NCI-H524 (cell line): ENCODE measurements around the gene TXNL4A.

Experiments
- DNase-seq, 2 experiments: peaks; one replicate each; lab custom pipeline; 2025; lab: John Stamatoyannopoulos, UW

TXNL4A gene

GRCh38 chr18:79964330-79965118, 23.8 kb downstream of the TXNL4A start, which contains the start of gene HSBP1L1:
Gene HSBP1L1, plus strand, starts transcription at chr18:79964643. Its CDS starts 93 bp downstream, at chr18:79964736.
- DNase-seq = peak in 1 of 2 experiments; percentile 30

- no peak for DNase-seq
Observed at GRCh38 chr18:79963658-79964329, 24.6 kb downstream of the TXNL4A start.

GRCh38 chr18:79962835-79963657, 25.3 kb downstream of the TXNL4A start:
- DNase-seq = no peak

- DNase-seq = no peak
Observed at GRCh38 chr18:79962311-79962710, 26.1 kb downstream of the TXNL4A start.

- no peak for DNase-seq
Observed at GRCh38 chr18:79961527-79962291, 26.7 kb downstream of the TXNL4A start.

- no peak for DNase-seq
Observed at GRCh38 chr18:79960921-79961526, 27.3 kb downstream of the TXNL4A start.

- peak; percentile 47 to 84 for DNase-seq
Observed at GRCh38 chr18:79960161-79960801, 28.1 kb downstream of the TXNL4A start.

GRCh38 chr18:79958981-79959380, 29.4 kb downstream of the TXNL4A start:
- no peak for DNase-seq

GRCh38 chr18:79956276-79956675, 32.1 kb downstream of the TXNL4A start:
- no peak for DNase-seq

- DNase-seq = no peak
Observed at GRCh38 chr18:79955302-79956075, 32.9 kb downstream of the TXNL4A start.

GRCh38 chr18:79954791-79955190, 33.6 kb downstream of the TXNL4A start:
- no peak for DNase-seq

GRCh38 chr18:79953971-79954651, 34.3 kb downstream of the TXNL4A start:
- no peak for DNase-seq

- no peak for DNase-seq
Observed at GRCh38 chr18:79952996-79953559, 35.3 kb downstream of the TXNL4A start.

- no peak for DNase-seq
Observed at GRCh38 chr18:79952456-79952995, 35.8 kb downstream of the TXNL4A start.

- DNase-seq = peak; percentile 45 to 74
Observed at GRCh38 chr18:79951545-79952455, 36.6 kb downstream of the TXNL4A start, which contains the start of gene SLC66A2. Gene SLC66A2, minus strand, starts transcription at chr18:79951653. Its CDS starts 727 bp downstream, at chr18:79950926.

- peak in 1 of 2 experiments; percentile 11 for DNase-seq
Observed at GRCh38 chr18:79950515-79951341, 37.6 kb downstream of the TXNL4A start.
